GM12801 (cell line): Measurements from ENCODE around the gene SNAPC5.

Experiments used
- TF ChIP-seq, protein P1 (sequence below): IDR thresholded peaks from one replicate; pipeline ENCODE4 v1.5.1; 2011; ENCODE audit warnings: control low read depth; ENCODE audit not compliant: insufficient read length; ENCODE audit errors: extremely low read depth

The SNAPC5 gene

GRCh38 chr15:66474963-66475362, 22.6 kb downstream of the SNAPC5 start:
- TF ChIP-seq, protein P1, sequence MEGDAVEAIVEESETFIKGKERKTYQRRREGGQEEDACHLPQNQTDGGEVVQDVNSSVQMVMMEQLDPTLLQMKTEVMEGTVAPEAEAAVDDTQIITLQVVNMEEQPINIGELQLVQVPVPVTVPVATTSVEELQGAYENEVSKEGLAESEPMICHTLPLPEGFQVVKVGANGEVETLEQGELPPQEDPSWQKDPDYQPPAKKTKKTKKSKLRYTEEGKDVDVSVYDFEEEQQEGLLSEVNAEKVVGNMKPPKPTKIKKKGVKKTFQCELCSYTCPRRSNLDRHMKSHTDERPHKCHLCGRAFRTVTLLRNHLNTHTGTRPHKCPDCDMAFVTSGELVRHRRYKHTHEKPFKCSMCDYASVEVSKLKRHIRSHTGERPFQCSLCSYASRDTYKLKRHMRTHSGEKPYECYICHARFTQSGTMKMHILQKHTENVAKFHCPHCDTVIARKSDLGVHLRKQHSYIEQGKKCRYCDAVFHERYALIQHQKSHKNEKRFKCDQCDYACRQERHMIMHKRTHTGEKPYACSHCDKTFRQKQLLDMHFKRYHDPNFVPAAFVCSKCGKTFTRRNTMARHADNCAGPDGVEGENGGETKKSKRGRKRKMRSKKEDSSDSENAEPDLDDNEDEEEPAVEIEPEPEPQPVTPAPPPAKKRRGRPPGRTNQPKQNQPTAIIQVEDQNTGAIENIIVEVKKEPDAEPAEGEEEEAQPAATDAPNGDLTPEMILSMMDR = no peak

DNA sequence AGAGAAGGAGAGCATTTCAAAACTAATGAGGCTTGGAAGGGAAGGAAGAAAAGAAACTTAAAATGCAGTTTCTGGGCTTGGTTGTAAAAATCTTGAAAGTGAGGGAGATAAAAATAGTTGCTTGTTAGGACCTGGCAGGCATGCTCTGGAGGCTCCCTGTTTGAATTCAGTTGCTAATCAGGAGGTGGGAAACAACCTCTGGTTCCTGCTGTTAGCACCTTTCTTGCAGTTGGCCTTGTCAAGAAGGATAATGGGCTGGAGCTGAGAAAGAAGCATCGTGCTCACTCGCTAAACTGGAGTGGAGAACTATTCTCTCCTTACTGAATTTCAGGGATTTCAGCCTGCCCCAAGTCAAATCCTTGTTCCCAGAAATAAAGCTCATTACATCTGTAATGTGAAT, 23.4 kb downstream of the SNAPC5 start:
- TF ChIP-seq, protein P1 = no peak

GRCh38 chr15:66472176-66472999, 25.2 kb downstream of the SNAPC5 start:
- TF ChIP-seq, protein P1 = no peak

DNA sequence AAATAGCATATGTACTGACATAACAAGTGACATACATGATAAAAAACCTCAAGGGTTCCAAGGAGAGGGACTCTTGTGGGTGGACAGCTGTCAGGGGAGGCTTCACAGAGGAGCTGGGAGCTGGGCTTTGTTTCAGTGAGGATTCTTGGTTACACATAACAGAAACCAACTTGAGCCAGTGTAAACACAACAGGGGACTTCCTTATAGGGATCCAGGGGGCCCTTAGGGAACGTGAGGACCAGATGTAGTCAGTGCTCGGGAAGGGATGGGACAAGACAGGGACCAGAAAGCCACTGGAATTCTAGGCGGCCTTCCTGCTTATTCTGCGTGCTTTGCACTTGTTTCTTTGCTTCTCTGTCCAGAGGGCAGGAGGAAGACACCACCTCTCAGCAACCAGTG, 34.9 kb downstream of the SNAPC5 start:
- TF ChIP-seq, protein P1 = no peak

DNA sequence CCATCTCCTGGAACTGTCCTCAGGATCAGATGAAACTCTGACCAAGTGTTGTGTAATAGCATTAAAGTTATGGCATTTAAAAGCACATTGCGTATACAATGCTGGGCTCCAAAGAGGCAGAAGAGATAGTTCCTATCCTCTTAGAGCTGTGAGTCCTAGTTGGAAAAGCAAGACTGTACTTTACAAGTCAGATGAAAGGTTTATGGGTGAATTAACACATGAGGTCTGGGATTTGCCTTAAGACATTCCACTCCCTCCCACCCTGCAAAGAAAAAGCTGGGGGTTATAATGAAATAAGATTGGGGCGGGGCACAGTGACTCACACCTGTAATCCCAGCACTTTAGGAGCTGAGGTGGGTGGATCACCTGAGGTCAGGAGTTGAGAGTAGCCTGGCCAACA, 35.6 kb downstream of the SNAPC5 start:
- TF ChIP-seq, protein P1 = no peak

GRCh38 chr15:66459818-66460615, 37.5 kb downstream of the SNAPC5 start:
- TF ChIP-seq, protein P1 = no peak

DNA sequence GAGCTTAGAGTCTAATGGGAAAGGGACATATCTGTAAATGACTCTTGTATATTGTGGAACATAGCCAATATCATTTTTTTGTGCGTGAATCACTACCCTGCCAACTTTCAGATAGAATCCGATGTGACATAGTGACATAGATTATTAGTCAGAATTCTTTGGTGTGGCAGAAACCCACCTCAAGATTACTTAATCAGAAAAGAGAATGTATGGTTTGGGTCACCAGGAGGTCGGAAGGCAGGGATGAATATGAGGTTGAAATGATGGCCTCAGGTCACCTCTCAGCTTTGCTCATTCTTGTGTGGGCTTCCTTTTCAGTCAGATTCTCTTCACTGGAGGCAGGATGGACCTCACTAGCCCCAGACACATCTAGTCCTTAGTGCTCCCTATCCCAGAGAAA, 41.4 kb downstream of the SNAPC5 start:
- TF ChIP-seq, protein P1 = no peak
